HUES64 (cell line): ENCODE data around the gene BAZ1B.
"Not testable (repeated sequence)": the region's sequence is repeated elsewhere in the genome, so short reads cannot be mapped to it uniquely, and the experiment has no call there.

Experiments used
- H3K27ac ChIP-seq: 2 replicates; pipeline ENCODE4 v1.7.0; 2013; ENCODE audit warnings: low read depth, low read length, inconsistent platforms
- H3K27me3 ChIP-seq: 2 replicates; pipeline ENCODE4 v1.6.1; 2013; ENCODE audit warnings: mild to moderate bottlenecking, low read length; ENCODE audit not compliant: insufficient read depth
- H3K36me3 ChIP-seq: 2 replicates; pipeline ENCODE4 v1.6.1; 2013; ENCODE audit warnings: mild to moderate bottlenecking, low read length; ENCODE audit not compliant: insufficient read depth
- H3K4me1 ChIP-seq: 2 replicates; pipeline ENCODE4 v1.6.1; 2013; ENCODE audit warnings: mild to moderate bottlenecking, low read length, moderate library complexity; ENCODE audit not compliant: insufficient read depth
- H3K4me3 ChIP-seq: 2 replicates; pipeline ENCODE4 v1.5.1; 2013; ENCODE audit warnings: mild to moderate bottlenecking, low read length, moderate library complexity
- H3K9ac ChIP-seq: 2 replicates; pipeline ENCODE4 v1.6.1; 2013; ENCODE audit warnings: mild to moderate bottlenecking, low read depth, low read length
- H3K9me3 ChIP-seq: 2 replicates; pipeline ENCODE4 v1.6.1; 2013; ENCODE audit warnings: low read depth, low read length; ENCODE audit not compliant: insufficient read depth
- WGBS: fragments of 150-250, 120-280 bp; methylation state at CpG from one replicate; pipeline ENCODE4 v1.1.7; 2013; ENCODE audit warnings: missing lambda C conversion rate; 5-methylcytosine and 5-hydroxymethylcytosine counted together

BAZ1B gene

DNA sequence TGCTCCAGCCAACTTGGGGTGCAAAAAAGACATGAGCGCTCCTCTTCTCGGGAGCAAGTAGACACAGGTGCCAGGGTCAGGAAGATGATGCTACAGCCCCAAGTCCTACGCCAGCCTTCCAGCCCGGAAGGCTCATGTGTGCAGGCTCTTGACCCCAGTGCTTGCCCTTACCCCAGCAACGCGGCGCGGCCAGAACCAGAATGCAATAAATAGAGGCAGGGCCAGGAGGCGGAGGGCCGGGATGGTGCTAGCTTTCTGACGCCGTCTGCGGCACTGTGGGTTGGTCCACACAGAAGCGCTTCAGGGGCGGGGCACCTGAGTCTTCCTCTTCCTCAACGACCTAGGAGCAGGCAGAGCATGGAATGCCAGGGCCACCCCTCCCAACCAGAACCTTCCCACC is 15.0 kb upstream of the BAZ1B start:
- H3K9ac ChIP-seq = no peak overlapping the region
- H3K27me3 ChIP-seq = no peaks in the 10 kb centered on the region
- 94% methylated on average over 16 of the region's 16 CpGs for WGBS
- peaks cover 50% of the 10 kb centered on the region for H3K36me3 ChIP-seq
- H3K27ac ChIP-seq = no peak overlapping the region
- no peak overlapping the region for H3K4me3 ChIP-seq
- no peaks in the 10 kb centered on the region for H3K4me1 ChIP-seq
- H3K9me3 ChIP-seq = no peaks in the 10 kb centered on the region

DNA sequence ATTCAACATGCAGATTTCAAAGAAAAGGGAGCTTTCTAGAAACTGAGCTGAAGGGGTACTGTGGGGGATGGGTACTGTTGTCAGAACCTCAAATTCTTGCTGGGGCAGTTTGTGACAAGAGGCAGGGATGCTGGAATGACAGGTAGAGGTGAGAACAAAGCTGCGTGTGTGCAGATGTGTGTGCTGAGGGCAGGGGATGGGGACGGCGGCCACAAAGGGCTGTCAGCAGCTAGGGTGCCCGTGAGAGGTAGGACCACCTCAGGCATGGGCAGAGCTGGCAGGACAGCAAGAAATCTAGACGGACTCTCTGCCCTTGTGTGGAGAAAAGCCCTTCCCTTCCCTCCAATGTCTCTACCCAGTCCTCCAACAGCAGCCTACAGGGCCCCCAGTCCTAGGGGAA is 14.4 kb upstream of the BAZ1B start:
- Histone ChIP-seq H3K27ac (no peak overlapping the region), H3K4me3 (no peak overlapping the region), H3K9ac (no peak overlapping the region), H3K4me1 (no peaks in the 10 kb centered on the region), H3K27me3 (no peaks in the 10 kb centered on the region), H3K36me3 (peaks cover 48% of the 10 kb centered on the region), H3K9me3 (no peaks in the 10 kb centered on the region)
- WGBS = 95% methylated on average over 5 of the region's 5 CpGs

DNA sequence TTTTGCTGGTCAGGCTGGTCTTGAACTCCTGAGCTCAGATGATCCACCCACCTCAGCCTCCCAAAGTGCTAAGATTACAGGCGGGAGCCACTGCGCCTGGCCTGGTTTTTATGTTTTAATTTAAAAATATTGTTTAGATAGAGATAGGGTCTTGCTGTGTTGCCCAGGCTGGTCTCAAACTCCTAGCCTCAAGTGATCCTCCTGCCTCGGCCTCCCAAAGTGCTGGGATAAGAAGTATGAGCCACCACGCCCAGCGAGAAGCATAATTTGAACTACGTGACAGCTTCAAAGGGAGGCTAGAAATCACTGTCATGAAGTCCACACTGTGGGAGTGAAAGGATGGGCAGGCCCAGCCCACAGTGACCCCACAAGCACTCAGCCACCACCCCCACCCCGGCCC is 13.8 kb upstream of the BAZ1B start:
- H3K9ac ChIP-seq, H3K9me3 ChIP-seq, H3K4me1 ChIP-seq, H3K4me3 ChIP-seq, H3K27me3 ChIP-seq, H3K27ac ChIP-seq: not testable (repeated sequence)
- WGBS = 91% methylated on average over 6 of the region's 7 CpGs
- H3K36me3 ChIP-seq = peaks cover 45% of the 10 kb centered on the region

DNA sequence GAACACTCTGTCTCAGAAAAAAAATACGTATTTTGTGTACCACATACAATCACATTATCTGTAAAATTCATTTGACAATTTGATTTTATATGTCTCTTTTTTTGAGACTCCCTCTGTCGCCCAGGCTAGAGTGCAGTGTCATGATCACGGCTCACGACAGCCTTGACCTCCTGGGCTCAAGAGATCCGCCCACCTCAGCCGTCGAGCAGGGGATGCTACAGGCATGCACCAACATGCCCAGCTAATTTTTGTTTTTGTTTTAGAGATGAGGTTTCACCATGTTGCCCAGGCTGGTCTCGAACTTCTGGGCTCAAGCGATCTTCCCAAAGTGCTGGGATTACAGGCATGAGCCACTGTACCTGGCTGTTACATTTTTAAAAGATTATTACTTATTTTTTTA is 11.6 kb upstream of the BAZ1B start:
- no peak overlapping the region for H3K4me3 ChIP-seq
- no peak overlapping the region for H3K9ac ChIP-seq
- whole genome bisulfite sequencing = 82% methylated on average over 9 of the region's 9 CpGs
- H3K9me3 ChIP-seq = no peaks in the 10 kb centered on the region
- peaks cover 29% of the 10 kb centered on the region for H3K36me3 ChIP-seq
- no peak overlapping the region; the same call in 1 of the 2 replicates for H3K27ac ChIP-seq
- no peaks in the 10 kb centered on the region for H3K27me3 ChIP-seq
- no peaks in the 10 kb centered on the region for H3K4me1 ChIP-seq

DNA sequence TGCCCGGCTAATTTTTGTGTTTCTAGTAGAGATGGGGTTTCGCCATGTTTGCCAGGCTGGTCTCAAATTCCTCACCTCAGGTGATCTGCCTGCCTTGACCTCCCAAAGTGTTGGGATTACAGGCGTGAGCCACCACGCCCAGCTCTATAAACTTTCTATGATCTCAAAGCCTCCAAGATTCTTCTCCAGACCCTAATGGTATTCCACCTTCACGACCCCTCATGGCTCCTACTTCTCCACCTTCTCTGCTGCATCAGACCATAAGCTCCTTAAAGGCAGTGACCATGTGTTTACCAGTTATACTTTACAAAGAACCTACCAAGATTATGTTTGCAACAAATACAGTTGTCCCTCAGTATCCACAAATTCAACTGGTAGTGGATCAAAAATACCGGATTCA is 10.1 kb upstream of the BAZ1B start:
- Histone ChIP-seq H3K4me3 (no peak overlapping the region), H3K36me3 (peaks cover 17% of the 10 kb centered on the region), H3K9me3 (no peaks in the 10 kb centered on the region), H3K27me3 (no peaks in the 10 kb centered on the region), H3K27ac (no peak overlapping the region), H3K4me1 (no peaks in the 10 kb centered on the region), H3K9ac (no peak overlapping the region)
- 92% methylated on average over 6 of the region's 6 CpGs for WGBS

DNA sequence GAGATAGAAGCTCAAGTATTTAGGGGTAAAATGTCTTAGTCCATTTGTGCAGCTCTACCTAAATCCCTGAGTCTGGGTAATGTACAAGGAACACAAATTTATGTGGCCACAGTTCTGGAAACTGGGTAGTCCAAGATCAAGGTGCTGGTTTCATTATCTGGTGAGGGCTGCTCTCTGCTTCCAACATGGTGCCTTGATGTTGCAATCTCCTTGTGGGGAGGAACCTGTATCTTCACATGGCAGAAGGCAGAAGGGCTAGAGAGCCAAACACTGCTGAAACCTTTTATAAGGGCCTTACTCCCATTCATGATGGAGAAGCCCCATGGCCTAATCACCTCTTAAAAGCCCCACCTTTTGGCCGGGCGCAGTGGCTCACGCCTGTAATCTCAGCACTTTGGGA is 8.7 kb upstream of the BAZ1B start:
- WGBS = 96% methylated on average over 3 of the region's 3 CpGs
- Histone ChIP-seq H3K27ac (no peak overlapping the region), H3K4me1 (no peaks in the 10 kb centered on the region), H3K9ac (no peak overlapping the region), H3K36me3 (peaks cover 3% of the 10 kb centered on the region; the same call in 1 of the 2 replicates), H3K9me3 (no peaks in the 10 kb centered on the region), H3K4me3 (no peak overlapping the region), H3K27me3 (no peaks in the 10 kb centered on the region)

DNA sequence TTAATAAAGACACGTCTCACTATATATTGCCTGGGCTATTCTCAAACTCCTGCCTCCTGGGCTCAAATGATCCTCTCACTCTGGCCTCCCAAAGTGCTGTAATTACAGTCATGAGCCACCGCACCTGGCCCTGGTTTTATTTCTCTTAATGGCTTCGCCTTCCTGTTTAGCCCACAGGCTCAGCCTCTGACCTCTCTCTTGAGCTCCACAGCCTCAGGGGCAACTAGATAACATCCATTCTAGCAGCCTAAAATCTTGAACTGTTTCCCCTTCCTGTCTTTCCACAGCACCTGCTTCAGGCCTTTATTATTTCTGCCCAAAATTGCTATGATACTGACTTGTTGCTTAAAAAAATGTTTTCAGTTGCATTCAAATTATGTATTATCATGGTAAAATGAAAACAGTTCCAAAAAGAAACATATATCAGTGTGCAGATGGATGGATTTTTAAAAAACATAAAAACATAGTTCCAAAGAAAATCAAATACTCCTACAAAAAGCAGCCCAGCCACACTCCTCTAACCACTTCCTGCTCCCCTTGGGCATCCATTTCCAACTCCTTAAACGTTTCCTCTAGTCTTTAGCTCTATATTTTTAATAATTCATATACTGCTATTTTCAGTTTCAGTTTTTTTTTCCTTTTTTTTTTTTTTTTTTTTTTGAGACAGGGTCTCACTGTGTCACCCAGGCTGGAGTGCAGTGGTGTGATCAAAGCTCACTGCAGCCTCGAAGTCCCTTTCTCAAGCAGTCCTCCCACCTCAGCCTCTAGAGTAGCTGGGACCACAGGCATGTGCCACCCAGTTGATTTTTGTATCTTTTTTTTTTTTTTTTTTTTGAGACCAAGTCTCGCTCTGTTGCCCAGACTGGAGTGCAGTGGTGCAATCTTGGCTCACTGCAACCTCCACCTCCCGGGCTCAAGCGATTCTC is 5.1 kb upstream of the BAZ1B start:
- no peak overlapping the region for H3K27ac ChIP-seq
- H3K9ac ChIP-seq = no peak overlapping the region
- WGBS = 90% methylated on average over 8 of the region's 8 CpGs

DNA sequence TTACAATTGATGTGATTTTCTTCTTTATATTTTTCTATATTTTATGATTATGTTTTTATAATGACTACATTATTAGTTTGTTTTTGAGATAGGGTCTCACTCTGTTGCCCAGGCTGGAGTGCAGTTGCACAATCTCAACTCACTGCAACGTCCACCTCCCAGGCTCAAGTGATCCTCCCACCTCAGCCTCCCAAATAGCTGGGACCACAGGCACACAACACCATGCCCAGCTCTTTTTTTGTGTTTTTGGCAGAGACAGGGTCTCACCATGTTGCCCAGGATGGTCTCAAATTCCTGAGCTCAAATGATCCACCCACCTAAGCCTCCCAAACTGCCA is 4.0 kb upstream of the BAZ1B start:
- H3K36me3 ChIP-seq, H3K4me1 ChIP-seq, H3K27me3 ChIP-seq, H3K4me3 ChIP-seq, H3K27ac ChIP-seq, H3K9ac ChIP-seq, H3K9me3 ChIP-seq: not testable (repeated sequence)
- WGBS = 91% methylated on average over 1 of the region's 1 CpG

More for the DNA sequence above, 5.1 kb upstream of the BAZ1B start:
- H3K27me3 ChIP-seq = no peaks in the 10 kb centered on the region
- no peaks in the 10 kb centered on the region for H3K36me3 ChIP-seq
- no peaks in the 10 kb centered on the region for H3K4me1 ChIP-seq
- no peak overlapping the region for H3K4me3 ChIP-seq
- no peaks in the 10 kb centered on the region for H3K9me3 ChIP-seq

DNA sequence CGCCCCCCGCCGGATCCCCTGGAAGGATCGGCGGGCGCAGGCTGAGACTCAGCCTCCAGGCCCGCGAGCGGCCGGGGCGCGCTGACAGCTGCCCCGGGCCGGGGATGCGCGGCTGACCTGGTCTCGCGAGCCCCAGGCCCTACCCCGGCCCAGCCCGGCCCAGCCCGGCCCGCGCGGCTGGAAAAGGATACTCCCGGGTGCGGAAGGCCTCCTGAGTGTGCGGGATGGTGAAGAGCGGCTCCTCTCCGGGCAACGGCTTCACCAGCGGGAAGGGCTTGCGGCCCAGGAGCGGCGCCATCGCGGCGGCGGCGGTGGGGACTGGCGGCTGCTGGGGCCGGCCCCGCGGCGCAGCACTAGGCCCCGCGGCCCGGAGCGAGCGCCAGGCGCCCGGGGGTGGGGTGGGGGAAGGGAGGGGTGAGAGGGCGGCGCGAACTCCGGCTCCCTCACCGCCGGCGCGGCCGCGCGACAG is 423 bp downstream of the BAZ1B start:
- peaks cover 12% of the 10 kb centered on the region; the same call in 1 of the 2 replicates for H3K4me1 ChIP-seq
- peak overlapping the region; percentile 98 for H3K27ac ChIP-seq
- peak overlapping the region; percentile 88 for H3K9ac ChIP-seq
- WGBS = under 1% methylated on average over 61 of the region's 62 CpGs
- H3K4me3 ChIP-seq = peak overlapping the region; percentile 70
- peaks cover 33% of the 10 kb centered on the region for H3K36me3 ChIP-seq
- H3K9me3 ChIP-seq = no peaks in the 10 kb centered on the region
- no peaks in the 10 kb centered on the region for H3K27me3 ChIP-seq

DNA sequence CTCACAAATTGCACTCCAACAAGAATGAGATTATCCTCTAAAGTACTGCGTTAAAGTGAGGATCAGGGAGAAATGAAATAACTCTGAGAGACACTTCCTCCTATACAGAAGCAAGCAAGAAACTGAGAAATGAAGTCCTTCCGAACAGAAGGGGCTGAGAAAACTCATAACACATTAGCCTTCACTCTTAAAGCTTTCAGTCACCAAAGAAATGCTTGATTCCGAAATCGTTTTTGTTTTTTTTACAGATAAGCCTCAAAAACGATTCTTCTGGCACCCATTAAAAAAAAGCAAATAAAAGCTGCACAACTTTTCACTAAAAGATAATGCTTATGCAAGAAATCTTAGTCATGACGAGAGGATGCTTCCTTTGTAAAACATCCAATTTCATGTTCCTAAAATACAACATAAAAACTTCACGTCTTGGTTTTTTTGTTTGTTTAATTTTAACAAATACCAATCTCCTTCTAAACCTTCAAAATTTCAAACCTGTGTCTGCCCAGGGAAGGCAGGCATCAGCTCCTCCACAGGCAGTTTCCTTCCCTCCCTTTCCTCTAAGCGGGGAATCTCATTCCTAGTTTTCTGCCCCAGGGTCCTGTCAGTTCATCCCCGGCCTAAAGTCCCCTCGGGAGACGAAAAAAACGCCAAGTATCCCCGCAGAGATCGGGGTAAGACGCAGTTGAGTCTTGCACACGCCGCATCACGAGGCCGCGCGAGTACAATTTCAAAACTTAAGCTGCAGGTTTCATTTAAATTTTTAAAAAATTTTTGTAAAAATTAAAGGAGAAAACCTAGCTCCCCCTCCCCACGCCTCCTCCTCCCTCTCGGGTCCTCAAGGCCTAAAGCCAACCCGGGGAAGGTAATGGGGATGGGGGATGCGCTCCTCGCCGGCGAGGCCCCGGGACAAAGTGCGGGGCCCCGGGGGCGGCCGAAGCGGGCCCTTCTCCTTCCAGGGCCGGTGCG is 1.1 kb downstream of the BAZ1B start:
- peak overlapping the region; percentile 70 for H3K4me3 ChIP-seq
- peaks cover 40% of the 10 kb centered on the region for H3K36me3 ChIP-seq
- H3K4me1 ChIP-seq = peaks cover 12% of the 10 kb centered on the region; the same call in 1 of the 2 replicates
- H3K9me3 ChIP-seq = no peaks in the 10 kb centered on the region
- peak overlapping the region; percentile 98 for H3K27ac ChIP-seq
- WGBS = 2% methylated on average over 34 of the region's 36 CpGs
- peak overlapping the region; percentile 88 for H3K9ac ChIP-seq
- H3K27me3 ChIP-seq = no peaks in the 10 kb centered on the region
